Measurements from ENCODE around the gene SRSF11.
A peak's percentile ranks its signal among the peaks of the same experiment; 100 is the strongest.
"Not testable (repeated sequence)": the region's sequence is repeated elsewhere in the genome, so short reads cannot be mapped to it uniquely, and the experiment has no call there.

Gene SRSF11

GRCh38 chr1:70221238-70222121 lies at the start of gene SRSF11:
TSS of gene SRSF11 (plus strand) at chr1:70221380. CDS start at chr1:70221637, 257 bp downstream.
- peak; percentile 92 to 95 for DNase-seq (ENCODE audit: low read depth in 2 of 2)

GRCh38 chr1:70171512-70171911 lies 49.7 kb upstream of the SRSF11 start:
- no peak for DNase-seq (ENCODE audit: low read depth in 2 of 2)

GRCh38 chr1:70185181-70185580 lies 36.0 kb upstream of the SRSF11 start:
- DNase-seq (ENCODE audit: low read depth in 2 of 2): not testable (repeated sequence)

GRCh38 chr1:70188522-70188921 lies 32.7 kb upstream of the SRSF11 start:
- no peak for DNase-seq (ENCODE audit: low read depth in 2 of 2)

- DNase-seq (ENCODE audit: low read depth in 2 of 2): no peak
Observed at GRCh38 chr1:70190180-70190579, 31.0 kb upstream of the SRSF11 start.

GRCh38 chr1:70192446-70192845 lies 28.7 kb upstream of the SRSF11 start:
- DNase-seq (ENCODE audit: low read depth in 2 of 2): not testable (repeated sequence)

- DNase-seq (ENCODE audit: low read depth in 2 of 2): no peak
Observed at GRCh38 chr1:70194601-70195000, 26.6 kb upstream of the SRSF11 start.

GRCh38 chr1:70195342-70195741 lies 25.8 kb upstream of the SRSF11 start:
- DNase-seq (ENCODE audit: low read depth in 2 of 2): no peak

GRCh38 chr1:70196333-70196732 lies 24.8 kb upstream of the SRSF11 start:
- no peak for DNase-seq (ENCODE audit: low read depth in 2 of 2)

GRCh38 chr1:70200065-70200464 lies 21.1 kb upstream of the SRSF11 start:
- DNase-seq (ENCODE audit: low read depth in 2 of 2): no peak

GRCh38 chr1:70202173-70202758 lies 18.9 kb upstream of the SRSF11 start:
- no peak for DNase-seq (ENCODE audit: low read depth in 2 of 2)

- no peak for DNase-seq (ENCODE audit: low read depth in 2 of 2)
Observed at GRCh38 chr1:70204139-70204538, 17.0 kb upstream of the SRSF11 start.

- no peak for DNase-seq (ENCODE audit: low read depth in 2 of 2)
Observed at GRCh38 chr1:70204600-70204999, 16.6 kb upstream of the SRSF11 start.

- no peak for DNase-seq (ENCODE audit: low read depth in 2 of 2)
Observed at GRCh38 chr1:70205071-70205433, 16.1 kb upstream of the SRSF11 start.

- peak; percentile 89 to 94 for DNase-seq (ENCODE audit: low read depth in 2 of 2)
Observed at GRCh38 chr1:70205434-70206118, 15.6 kb upstream of the SRSF11 start, which contains the start of gene LRRC40. TSS of gene LRRC40 (minus strand) at chr1:70205579. CDS start at chr1:70205540, 39 bp downstream.

- not testable (repeated sequence) for DNase-seq (ENCODE audit: low read depth in 2 of 2)
Observed at GRCh38 chr1:70206833-70207232, 14.3 kb upstream of the SRSF11 start.

GRCh38 chr1:70207492-70207891 lies 13.7 kb upstream of the SRSF11 start:
- DNase-seq (ENCODE audit: low read depth in 2 of 2): no peak

GRCh38 chr1:70208292-70208691 lies 12.9 kb upstream of the SRSF11 start:
- no peak for DNase-seq (ENCODE audit: low read depth in 2 of 2)

GRCh38 chr1:70210820-70211219 lies 10.4 kb upstream of the SRSF11 start:
- DNase-seq (ENCODE audit: low read depth in 2 of 2): no peak

- no peak for DNase-seq (ENCODE audit: low read depth in 2 of 2)
Observed at GRCh38 chr1:70211541-70211940, 9.6 kb upstream of the SRSF11 start.

GRCh38 chr1:70220015-70220414 lies 1.2 kb upstream of the SRSF11 start:
- DNase-seq (ENCODE audit: low read depth in 2 of 2): no peak

- DNase-seq (ENCODE audit: low read depth in 2 of 2): no peak
Observed at GRCh38 chr1:70220517-70221237, 503 bp upstream of the SRSF11 start.

Measured in stimulated activated CD4-positive, alpha-beta T cell treated with anti-CD3 and anti-CD28 coated beads, Interleukin-15, amount 100 ng/mL, for 48 hours (primary cell).